Pancreas (tissue), 10 donors: Measurements from ENCODE around the gene ARHGAP12. TPM values are rescaled to one million over a fixed set of nuclear protein-coding genes. Genes with fewer than 3 reads are reported as not detected.
A peak's percentile ranks its signal among the peaks of the same experiment; 100 is the strongest.

Source experiments
- ATAC-seq, 4 donors: fragments of 200-7000 bp; cut with Tn5 transposase; one replicate each; pipeline versions ENCODE4 v1.8.0 to v1.9.1; 2020; ENCODE audit warnings: mild to moderate bottlenecking in 4 of 4, moderate library complexity in 4 of 4
- DNase-seq, 6 donors: peaks; one replicate each; pipeline ENCODE4 v3.0.0-alpha.2; 2020
- FAIRE-seq: peaks from 2 replicates; lab custom pipeline; 2012; peaks lifted over from hg19 to GRCh38; lab: Jason Lieb, UNC
- H3K27ac ChIP-seq, 4 donors: fragments of 200-600 bp; sonication (generic); 1 replicate in 3 of 4; 2 replicates in 1 of 4; pipeline versions ENCODE4 v1.5.0 to v1.8.0; 2020
- H3K27me3 ChIP-seq, 4 donors: fragments of 200-600 bp; one replicate each; pipeline ENCODE4 v1.8.0; 2021
- H3K36me3 ChIP-seq, 3 donors: fragments of 200-600 bp; sonication (generic) in 1 of 3; one replicate each; pipeline versions ENCODE4 v1.5.0 to v1.8.0; 2020 to 2021
- H3K4me1 ChIP-seq, 3 donors: fragments of 200-600 bp; one replicate each; pipeline ENCODE4 v1.8.0; 2021
- H3K4me3 ChIP-seq, 4 donors: fragments of 200-600 bp; sonication (generic) in 2 of 4; one replicate each; pipeline versions ENCODE4 v1.5.0 to v1.8.0; 2020 to 2021
- H3K9me3 ChIP-seq, 4 donors: fragments of 200-600 bp; one replicate each; pipeline ENCODE4 v1.8.0; 2021
- WGBS, 2 donors: extraction: QIAGEN DNeasy Blood & Tissue Kit; methylation state at CpG; one replicate each; pipeline ENCODE4 v1.1.7; 2013; 5-methylcytosine and 5-hydroxymethylcytosine counted together
- intact Hi-C, 3 donors: fragments of 100-400 bp; cut with DNase I; formaldehyde crosslinking; loops; one replicate each; pipeline versions ENCODE4 v1.11.1 to v1.14.2; 2022
- polyA plus RNA-seq, 2 donors: library from polyadenylated mRNA; stranded (reverse); fragments of 200-250 nt; gene quantifications; one replicate each; pipeline ENCODE4 v1.2.3, GENCODE V29; 2013
- total RNA-seq, 6 donors: library from RNA; stranded (reverse); fragmentation: NEBNext Ultra II Directional in 4 of 6; extraction: Animal tissue kit (Norgen Biotek cat#: 25700) in 4 of 6; gene quantifications; one replicate each; pipeline versions ENCODE4 v1.2.1 to v1.2.4, GENCODE V29; 2021 to 2023
- TF ChIP-seq, protein P1 (sequence below), 4 donors: fragments of 200-600 bp; sonication (generic) in 3 of 4; IDR thresholded peaks; one replicate each; pipeline versions ENCODE4 v1.5.0 to v1.8.0; 2021; ENCODE audit warnings: antibody characterized with exemption in 4 of 4
- donor health status: healthy with polysubstance abuse.
- donor health status: DM: no; HTN: no; CAD: no; lungs with moderate emphysema.
- donor health status: DM: no; HTN: no; CAD: no.
- donor health status: control.
- donor health status: control.
- donor health status: Bipolar disorder and iron deficiency.
- donor health status: DM: yes; HTN: yes; CAD: no.
- donor health status: DM: no; HTN: no; CAD: no.
- donor health status: DM: no; HTN: no; CAD: no.
- donor health status: DM: yes; HTN: yes; CAD: no.

The ARHGAP12 gene
- total and polyA plus RNA-seq, 8 donors = 16.3 to 30.1 (median 23.5) TPM

DNA sequence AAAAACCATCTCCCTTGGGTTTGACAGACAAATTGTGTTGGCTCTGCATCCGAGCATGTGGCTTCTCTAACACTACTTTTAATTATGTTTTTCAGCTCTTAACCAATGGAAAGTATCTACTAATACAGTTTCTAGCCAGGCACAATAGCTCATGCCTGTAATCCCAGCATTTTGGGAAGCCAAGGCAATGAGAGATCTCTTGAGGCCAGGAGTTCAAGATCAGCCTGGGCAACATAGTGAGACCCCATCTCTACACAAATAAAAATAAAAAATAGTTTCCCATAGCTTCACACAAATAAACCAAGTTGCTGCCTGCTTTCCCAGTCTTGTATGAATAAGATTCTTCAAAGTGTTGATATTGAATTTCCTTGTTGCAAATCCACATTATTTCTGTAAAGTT lies 13.8 kb upstream of the ARHGAP12 start:
- FAIRE-seq = no peak
- intact Hi-C loops = no loop called here
- no peaks in the 10 kb centered on the region for H3K27me3 ChIP-seq
- ATAC-seq = no peak
- TF ChIP-seq, protein P1, sequence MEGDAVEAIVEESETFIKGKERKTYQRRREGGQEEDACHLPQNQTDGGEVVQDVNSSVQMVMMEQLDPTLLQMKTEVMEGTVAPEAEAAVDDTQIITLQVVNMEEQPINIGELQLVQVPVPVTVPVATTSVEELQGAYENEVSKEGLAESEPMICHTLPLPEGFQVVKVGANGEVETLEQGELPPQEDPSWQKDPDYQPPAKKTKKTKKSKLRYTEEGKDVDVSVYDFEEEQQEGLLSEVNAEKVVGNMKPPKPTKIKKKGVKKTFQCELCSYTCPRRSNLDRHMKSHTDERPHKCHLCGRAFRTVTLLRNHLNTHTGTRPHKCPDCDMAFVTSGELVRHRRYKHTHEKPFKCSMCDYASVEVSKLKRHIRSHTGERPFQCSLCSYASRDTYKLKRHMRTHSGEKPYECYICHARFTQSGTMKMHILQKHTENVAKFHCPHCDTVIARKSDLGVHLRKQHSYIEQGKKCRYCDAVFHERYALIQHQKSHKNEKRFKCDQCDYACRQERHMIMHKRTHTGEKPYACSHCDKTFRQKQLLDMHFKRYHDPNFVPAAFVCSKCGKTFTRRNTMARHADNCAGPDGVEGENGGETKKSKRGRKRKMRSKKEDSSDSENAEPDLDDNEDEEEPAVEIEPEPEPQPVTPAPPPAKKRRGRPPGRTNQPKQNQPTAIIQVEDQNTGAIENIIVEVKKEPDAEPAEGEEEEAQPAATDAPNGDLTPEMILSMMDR (IDR thresholded peaks at IDR 0.05) = no peak
- no peak overlapping the region for H3K4me3 ChIP-seq
- peak overlapping the region; percentile 51 to 88 (median 78) for H3K27ac ChIP-seq
- no peaks in the 10 kb centered on the region for H3K9me3 ChIP-seq
- H3K4me1 ChIP-seq = peaks cover 51 to 70% (median 58%) of the 10 kb centered on the region in 3 donors
- H3K36me3 ChIP-seq = no peaks in the 10 kb centered on the region
- WGBS, 2 donors = 30 to 50% methylated on average over 1 of the region's 1 CpG
- no peak for DNase-seq

- WGBS, 2 donors = 47 to 48% methylated on average over 7 of the region's 7 CpGs
- TF ChIP-seq, protein P1 (IDR thresholded peaks at IDR 0.05) = no peak
- intact Hi-C loops = no loop called here
- Histone ChIP-seq H3K27ac (peak overlapping the region in 3 of 4 donors; percentile 8 to 88 (median 85)), H3K4me3 (no peak overlapping the region), H3K27me3 (no peaks in the 10 kb centered on the region), H3K4me1 (peaks cover 47 to 73% (median 58%) of the 10 kb centered on the region in 3 donors), H3K9me3 (no peaks in the 10 kb centered on the region), H3K36me3 (no peaks in the 10 kb centered on the region)
- ATAC-seq (peak in 3 of 4 donors; percentile 20 to 55 (median 39)), FAIRE-seq (no peak), DNase-seq (no peak)
These were observed 12.4 kb upstream of the ARHGAP12 start for GRCh38 chr10:31940839-31941653.

DNA sequence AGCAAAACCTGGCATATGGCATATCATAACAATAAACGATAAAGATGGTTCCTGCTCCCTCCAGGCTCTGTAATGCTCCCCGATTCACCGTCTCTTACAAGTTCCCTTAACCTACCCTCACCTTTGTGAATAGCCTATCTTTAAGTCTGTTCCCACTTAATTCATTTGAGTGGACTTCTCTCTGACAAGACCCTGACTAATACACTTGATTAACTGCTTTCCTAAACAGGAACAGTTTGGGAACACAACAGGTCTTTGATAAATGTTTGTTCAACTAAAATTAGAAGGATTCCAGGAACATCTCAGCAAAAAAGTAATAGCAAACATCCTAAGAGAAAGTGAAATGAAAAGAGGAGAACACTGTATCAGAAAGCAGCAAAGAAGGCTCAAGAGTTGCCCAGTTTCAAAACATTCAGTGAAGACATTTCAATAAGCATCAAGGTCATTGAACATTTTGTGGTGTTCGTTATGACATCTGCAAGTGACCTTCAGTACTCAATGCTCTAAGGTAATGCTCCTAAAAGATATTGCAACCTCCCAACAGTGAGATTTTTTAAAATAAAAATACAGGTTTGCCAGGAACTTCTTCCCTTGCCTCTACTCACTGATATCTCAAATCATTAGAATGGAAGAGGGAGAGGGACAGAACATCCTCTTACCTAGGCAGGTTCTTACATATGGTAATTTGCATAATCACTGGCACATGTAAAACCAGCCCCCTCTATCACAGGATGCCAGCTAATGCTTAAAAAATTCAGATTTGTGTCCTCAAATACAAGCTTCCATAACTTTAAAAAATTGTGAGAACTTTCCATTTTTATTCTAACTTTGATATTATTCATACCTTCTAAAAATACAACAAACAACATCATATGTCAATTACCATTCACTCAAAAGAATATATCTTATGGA lies 11.4 kb upstream of the ARHGAP12 start:
- Histone ChIP-seq H3K27me3 (no peaks in the 10 kb centered on the region), H3K4me1 (peaks cover 45 to 70% (median 56%) of the 10 kb centered on the region in 3 donors), H3K36me3 (no peaks in the 10 kb centered on the region), H3K9me3 (no peaks in the 10 kb centered on the region), H3K4me3 (no peak overlapping the region), H3K27ac (peak overlapping the region in 3 of 4 donors; percentile 6 to 88 (median 85))
- FAIRE-seq (no peak), ATAC-seq (peak in 2 of 4 donors; percentile 10 to 24), DNase-seq (no peak)
- TF ChIP-seq, protein P1 (IDR thresholded peaks at IDR 0.05) = no peak
- intact Hi-C loops = no loop called here
- WGBS, 2 donors = 28 to 30% methylated on average over 4 of the region's 4 CpGs

DNA sequence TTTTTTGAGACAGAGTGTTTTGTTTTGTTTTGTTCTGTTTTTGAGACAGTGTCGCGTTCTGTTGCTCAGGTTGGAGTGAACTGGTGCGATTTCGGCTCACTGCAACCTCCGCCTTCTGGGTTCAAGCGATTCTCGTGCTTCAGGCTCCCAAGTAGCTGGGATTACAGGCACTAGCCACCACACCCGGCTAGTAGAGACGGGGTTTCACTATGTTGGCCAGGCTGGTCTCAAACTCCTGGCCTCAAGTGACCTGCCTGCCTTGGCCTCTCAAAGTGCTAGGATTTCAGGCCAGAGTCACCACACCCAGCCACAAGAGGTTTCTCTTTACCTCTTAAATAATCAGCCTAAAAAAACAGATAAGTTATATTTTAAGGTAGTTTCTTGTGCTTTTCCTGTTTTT lies 8.7 kb upstream of the ARHGAP12 start:
- Histone ChIP-seq H3K4me1 (peaks cover 25 to 46% (median 35%) of the 10 kb centered on the region in 3 donors), H3K9me3 (no peaks in the 10 kb centered on the region), H3K27ac (peak overlapping the region in 1 of 4 donors; percentile 9), H3K36me3 (no peaks in the 10 kb centered on the region), H3K27me3 (no peaks in the 10 kb centered on the region), H3K4me3 (no peak overlapping the region)
- TF ChIP-seq, protein P1 (IDR thresholded peaks at IDR 0.05) = no peak
- no peak for FAIRE-seq
- ATAC-seq = no peak
- no peak for DNase-seq
- intact Hi-C loops = no loop called here
- 76 to 91% methylated on average over 9 of the region's 9 CpGs for WGBS, 2 donors
